Glutamatergic neuron (in vitro differentiated cells): Measurements from ENCODE around the gene YY1AP1. TPM values are rescaled to one million over a fixed set of nuclear protein-coding genes. Genes with fewer than 3 reads are reported as not detected.

Experiments used
- DNase-seq: peaks from one replicate; pipeline ENCODE4 v3.0.0; 2022
- H3K27ac Mint-ChIP-seq: one replicate; pipeline ENCODE4 v1.8.0; 2020; ENCODE audit warnings: mild to moderate bottlenecking, mixed read lengths, inconsistent platforms; ENCODE audit not compliant: unreplicated experiment
- H3K27me3 Mint-ChIP-seq: one replicate; pipeline ENCODE4 v1.8.0; 2020; ENCODE audit warnings: mild to moderate bottlenecking, moderate library complexity, mixed read lengths, inconsistent platforms; ENCODE audit not compliant: unreplicated experiment
- H3K36me3 Mint-ChIP-seq: one replicate; pipeline ENCODE4 v1.8.0; 2020; ENCODE audit warnings: mild to moderate bottlenecking, mixed read lengths, inconsistent platforms; ENCODE audit not compliant: unreplicated experiment
- H3K4me1 Mint-ChIP-seq: one replicate; pipeline ENCODE4 v1.8.0; 2020; ENCODE audit warnings: mild to moderate bottlenecking, low read depth, mixed read lengths, inconsistent platforms; ENCODE audit not compliant: unreplicated experiment
- H3K4me3 Mint-ChIP-seq: one replicate; pipeline ENCODE4 v1.8.0; 2020; ENCODE audit warnings: mild to moderate bottlenecking, mixed read lengths, inconsistent platforms; ENCODE audit not compliant: unreplicated experiment
- H3K9me3 Mint-ChIP-seq: one replicate; pipeline ENCODE4 v1.8.0; 2020; ENCODE audit warnings: mild to moderate bottlenecking, moderate library complexity, mixed read lengths, inconsistent platforms; ENCODE audit not compliant: unreplicated experiment
- total RNA-seq: library from RNA; stranded (reverse); fragmentation: NEBNext Ultra II Directional; extraction: Animal tissue kit (Norgen Biotek cat#: 25700); gene quantifications from one replicate; pipeline ENCODE4 v1.2.1, GENCODE V29; 2021; ENCODE audit not compliant: unreplicated experiment
- TF ChIP-seq, protein P1 (sequence below): fragments of 200-600 bp; sonication (generic); IDR thresholded peaks from one replicate; pipeline ENCODE4 v1.5.0; 2021; ENCODE audit not compliant: partially characterized antibody, unreplicated experiment

Gene YY1AP1
- total RNA-seq, 1 donor from 2014 or later: 61.1 TPM

DNA sequence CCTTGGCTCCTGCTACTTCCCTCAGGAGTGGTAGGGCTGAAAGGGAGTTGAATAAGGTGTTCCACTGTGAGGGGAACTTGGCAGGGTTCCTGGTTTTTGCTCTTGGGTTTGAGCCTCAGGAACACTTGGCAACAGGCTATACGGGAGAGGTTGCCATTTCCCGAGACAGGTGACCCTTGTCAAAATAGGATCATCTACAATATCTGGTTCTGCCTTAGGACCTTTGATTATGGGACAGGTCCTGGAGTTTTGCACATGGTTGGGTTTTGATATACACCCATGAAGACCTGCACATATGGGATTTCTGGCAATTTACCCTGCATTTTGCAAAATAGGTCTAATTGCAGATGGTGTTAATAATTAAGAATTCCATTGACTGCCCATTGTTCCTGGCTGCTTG lies 31.1 kb downstream of the YY1AP1 start:
- Mint-ChIP-seq H3K9me3 (peaks cover 2% of the 10 kb centered on the region), H3K4me3 (no peak overlapping the region), H3K36me3 (peaks cover 12% of the 10 kb centered on the region), H3K4me1 (no peaks in the 10 kb centered on the region), H3K27me3 (no peaks in the 10 kb centered on the region), H3K27ac (no peak overlapping the region)
- DNase-seq: no peak
- TF ChIP-seq, protein P1, sequence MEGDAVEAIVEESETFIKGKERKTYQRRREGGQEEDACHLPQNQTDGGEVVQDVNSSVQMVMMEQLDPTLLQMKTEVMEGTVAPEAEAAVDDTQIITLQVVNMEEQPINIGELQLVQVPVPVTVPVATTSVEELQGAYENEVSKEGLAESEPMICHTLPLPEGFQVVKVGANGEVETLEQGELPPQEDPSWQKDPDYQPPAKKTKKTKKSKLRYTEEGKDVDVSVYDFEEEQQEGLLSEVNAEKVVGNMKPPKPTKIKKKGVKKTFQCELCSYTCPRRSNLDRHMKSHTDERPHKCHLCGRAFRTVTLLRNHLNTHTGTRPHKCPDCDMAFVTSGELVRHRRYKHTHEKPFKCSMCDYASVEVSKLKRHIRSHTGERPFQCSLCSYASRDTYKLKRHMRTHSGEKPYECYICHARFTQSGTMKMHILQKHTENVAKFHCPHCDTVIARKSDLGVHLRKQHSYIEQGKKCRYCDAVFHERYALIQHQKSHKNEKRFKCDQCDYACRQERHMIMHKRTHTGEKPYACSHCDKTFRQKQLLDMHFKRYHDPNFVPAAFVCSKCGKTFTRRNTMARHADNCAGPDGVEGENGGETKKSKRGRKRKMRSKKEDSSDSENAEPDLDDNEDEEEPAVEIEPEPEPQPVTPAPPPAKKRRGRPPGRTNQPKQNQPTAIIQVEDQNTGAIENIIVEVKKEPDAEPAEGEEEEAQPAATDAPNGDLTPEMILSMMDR: no peak

DNA sequence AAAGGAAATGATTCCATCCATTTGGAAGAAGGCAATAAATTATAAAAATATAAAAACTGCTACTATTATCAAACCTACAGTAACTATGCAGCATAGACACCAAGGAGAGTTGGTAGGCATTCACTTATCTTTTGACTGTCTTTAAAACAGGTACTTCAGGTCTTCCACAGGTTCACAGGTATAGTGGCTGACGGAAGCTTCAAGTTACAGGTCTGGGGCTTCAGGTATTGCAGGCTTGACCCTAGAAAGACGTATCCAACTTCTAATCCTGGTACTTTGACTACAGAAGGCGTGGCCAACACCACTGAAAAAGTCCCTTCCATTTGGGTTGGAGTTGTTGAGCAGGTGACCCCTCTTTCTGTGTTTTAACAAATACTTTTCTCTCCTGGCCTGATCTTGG lies 35.6 kb downstream of the YY1AP1 start:
- DNase-seq: no peak
- Mint-ChIP-seq H3K4me3 (no peak overlapping the region), H3K36me3 (peaks cover 4% of the 10 kb centered on the region), H3K9me3 (no peaks in the 10 kb centered on the region), H3K27ac (no peak overlapping the region), H3K4me1 (no peaks in the 10 kb centered on the region), H3K27me3 (no peaks in the 10 kb centered on the region)
- TF ChIP-seq, protein P1: no peak

DNA sequence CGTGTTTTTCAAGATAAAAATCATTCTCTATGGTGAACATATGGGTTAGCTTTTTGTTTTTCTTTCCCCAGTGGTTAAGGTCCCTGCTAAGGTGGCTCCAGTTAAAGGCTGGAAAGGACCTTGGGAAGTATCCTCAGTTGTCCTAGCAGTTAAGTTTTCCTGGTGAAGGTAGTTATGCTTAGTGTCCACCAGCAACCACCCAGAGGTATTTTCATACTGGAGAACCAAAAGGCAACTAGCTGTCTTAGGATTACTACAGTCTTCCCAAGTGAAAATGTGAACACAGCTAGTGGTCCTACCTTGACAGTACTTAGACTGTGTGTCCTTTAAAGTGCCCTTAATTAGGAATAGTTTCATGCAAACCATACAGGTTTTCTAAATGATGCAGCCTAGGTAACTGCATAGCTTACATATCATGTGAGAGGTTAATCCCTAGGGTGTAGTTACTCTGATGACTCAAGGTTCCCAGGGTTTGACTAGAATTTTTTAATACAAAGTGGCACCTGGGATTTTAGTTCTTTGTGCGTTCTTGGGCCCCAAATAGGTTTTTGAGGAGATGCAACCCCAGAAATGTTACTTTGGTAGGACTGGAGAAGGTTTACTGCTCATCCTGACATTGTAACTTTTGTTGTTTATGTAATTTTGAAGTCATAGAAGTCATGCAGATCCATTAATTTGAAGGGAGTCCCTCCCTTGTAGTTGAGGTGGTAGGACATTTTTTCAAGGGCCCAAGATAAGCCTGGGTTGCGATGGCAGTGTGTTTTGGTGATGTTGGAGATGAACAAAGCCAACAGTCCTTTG lies 36.5 kb downstream of the YY1AP1 start:
- Mint-ChIP-seq H3K27me3 (no peaks in the 10 kb centered on the region), H3K4me1 (no peaks in the 10 kb centered on the region), H3K27ac (no peak overlapping the region), H3K9me3 (no peaks in the 10 kb centered on the region), H3K4me3 (no peak overlapping the region), H3K36me3 (peaks cover 4% of the 10 kb centered on the region)
- TF ChIP-seq, protein P1: no peak
- DNase-seq: no peak

DNA sequence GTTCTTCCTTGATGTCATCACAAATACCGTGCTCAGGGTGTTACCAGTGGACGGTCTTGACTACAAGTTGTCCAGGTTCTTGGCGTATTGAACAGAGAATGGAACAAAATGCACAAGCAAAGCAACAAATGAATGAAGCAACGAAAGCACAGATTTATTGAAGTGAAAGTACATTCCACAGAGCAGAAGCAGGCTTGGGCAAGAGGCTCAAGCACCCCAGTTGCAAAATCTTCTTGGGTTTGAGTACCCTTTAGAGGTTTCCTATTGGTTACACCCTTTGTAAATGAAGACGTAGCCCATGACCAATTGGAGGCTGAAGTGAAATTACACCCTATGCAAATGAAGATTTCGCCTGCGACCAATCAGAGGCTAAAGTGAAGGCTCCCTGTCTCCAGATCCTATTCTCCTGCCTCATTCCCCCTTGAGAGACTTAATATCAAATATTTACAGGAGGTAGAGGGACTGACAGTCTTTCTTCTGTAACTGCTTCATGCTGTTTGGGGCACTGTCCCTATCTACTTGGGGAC lies 38.3 kb downstream of the YY1AP1 start:
- no peak overlapping the region for H3K27ac Mint-ChIP-seq
- TF ChIP-seq, protein P1: no peak
- H3K27me3 Mint-ChIP-seq: no peaks in the 10 kb centered on the region
- no peak for DNase-seq
- H3K36me3 Mint-ChIP-seq: peaks cover 7% of the 10 kb centered on the region
- no peaks in the 10 kb centered on the region for H3K4me1 Mint-ChIP-seq
- H3K9me3 Mint-ChIP-seq: peaks cover 2% of the 10 kb centered on the region
- no peak overlapping the region for H3K4me3 Mint-ChIP-seq

DNA sequence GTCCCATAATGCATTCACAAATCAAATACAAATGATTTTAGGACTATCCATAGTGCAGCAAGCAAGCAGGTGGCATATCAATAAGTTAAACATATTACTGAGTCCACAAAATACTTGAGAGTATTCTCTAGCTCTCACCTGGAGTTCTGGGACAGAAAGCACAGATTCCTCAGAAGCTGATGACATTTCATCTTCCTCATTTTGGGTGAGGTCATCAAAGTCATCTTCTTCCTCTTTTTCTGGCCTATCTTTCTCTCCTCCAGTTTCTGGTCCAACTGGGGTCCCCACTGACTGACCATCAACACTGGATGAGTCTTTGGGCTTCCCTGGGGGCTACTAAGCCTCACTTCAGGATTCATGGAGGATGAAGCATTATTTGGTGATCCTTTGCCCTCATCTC lies 38.9 kb downstream of the YY1AP1 start:
- H3K27ac Mint-ChIP-seq: no peak overlapping the region
- TF ChIP-seq, protein P1: no peak
- no peak overlapping the region for H3K4me3 Mint-ChIP-seq
- no peaks in the 10 kb centered on the region for H3K4me1 Mint-ChIP-seq
- H3K36me3 Mint-ChIP-seq: peaks cover 9% of the 10 kb centered on the region
- DNase-seq: no peak
- H3K27me3 Mint-ChIP-seq: no peaks in the 10 kb centered on the region
- H3K9me3 Mint-ChIP-seq: peaks cover 2% of the 10 kb centered on the region
